GM20431 (cell line): ENCODE results near the gene UVSSA.

ENCODE experiments used
- in situ Hi-C: fragments of 300-500 bp; cut with MseI, MboI; formaldehyde crosslinking; loops from one replicate; pipeline ENCODE4 v1.15.0; 2020; ENCODE audit warnings: low sequenced_read_pairs; ENCODE audit not compliant: unreplicated experiment

UVSSA gene

DNA sequence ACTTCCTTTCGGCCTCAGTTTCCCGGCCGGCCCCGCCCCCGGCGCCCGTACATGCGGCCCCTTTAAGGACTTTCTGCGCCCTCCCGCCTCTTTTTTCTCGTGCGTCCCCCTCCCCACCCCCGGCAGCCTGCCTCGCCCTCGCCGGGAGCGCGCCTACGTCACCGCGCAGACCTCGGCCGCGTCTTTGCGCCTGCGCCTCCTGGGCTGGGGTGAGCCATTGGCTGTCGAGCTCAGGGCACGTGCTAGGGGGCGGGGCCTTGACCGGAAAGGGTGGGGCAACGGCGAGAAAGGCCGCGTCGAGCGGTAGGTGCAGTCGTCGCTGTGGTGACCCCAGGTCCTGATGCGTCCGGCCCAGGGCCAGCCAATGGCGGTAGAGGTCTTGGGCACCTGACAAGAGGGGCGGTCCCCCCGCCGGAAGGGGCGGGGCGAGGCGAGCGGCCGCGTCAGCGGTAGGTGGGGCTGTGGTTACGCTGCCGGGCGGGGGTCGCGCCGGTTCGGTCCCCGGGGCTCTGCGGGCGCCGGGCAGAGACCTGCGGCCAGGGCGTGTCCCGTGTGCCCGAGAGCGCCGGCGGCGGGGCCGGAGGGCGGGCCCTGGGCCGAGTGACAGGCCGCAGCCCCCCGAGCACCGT is at the start of gene UVSSA:
UVSSA (plus strand) TSS at position 428 of the 629 bp plus-strand sequence. CDS start 884 bp downstream, outside the sequence.
- in situ Hi-C loops, result no loop called here

GRCh38 chr4:1297456-1298325 is 49.3 kb upstream of the UVSSA start:
- in situ Hi-C loops, result no loop called here

GRCh38 chr4:1298461-1298860 is 48.5 kb upstream of the UVSSA start:
- in situ Hi-C loops, result no loop called here

GRCh38 chr4:1299301-1299860 is 47.6 kb upstream of the UVSSA start:
- in situ Hi-C loops, result no loop called here

DNA sequence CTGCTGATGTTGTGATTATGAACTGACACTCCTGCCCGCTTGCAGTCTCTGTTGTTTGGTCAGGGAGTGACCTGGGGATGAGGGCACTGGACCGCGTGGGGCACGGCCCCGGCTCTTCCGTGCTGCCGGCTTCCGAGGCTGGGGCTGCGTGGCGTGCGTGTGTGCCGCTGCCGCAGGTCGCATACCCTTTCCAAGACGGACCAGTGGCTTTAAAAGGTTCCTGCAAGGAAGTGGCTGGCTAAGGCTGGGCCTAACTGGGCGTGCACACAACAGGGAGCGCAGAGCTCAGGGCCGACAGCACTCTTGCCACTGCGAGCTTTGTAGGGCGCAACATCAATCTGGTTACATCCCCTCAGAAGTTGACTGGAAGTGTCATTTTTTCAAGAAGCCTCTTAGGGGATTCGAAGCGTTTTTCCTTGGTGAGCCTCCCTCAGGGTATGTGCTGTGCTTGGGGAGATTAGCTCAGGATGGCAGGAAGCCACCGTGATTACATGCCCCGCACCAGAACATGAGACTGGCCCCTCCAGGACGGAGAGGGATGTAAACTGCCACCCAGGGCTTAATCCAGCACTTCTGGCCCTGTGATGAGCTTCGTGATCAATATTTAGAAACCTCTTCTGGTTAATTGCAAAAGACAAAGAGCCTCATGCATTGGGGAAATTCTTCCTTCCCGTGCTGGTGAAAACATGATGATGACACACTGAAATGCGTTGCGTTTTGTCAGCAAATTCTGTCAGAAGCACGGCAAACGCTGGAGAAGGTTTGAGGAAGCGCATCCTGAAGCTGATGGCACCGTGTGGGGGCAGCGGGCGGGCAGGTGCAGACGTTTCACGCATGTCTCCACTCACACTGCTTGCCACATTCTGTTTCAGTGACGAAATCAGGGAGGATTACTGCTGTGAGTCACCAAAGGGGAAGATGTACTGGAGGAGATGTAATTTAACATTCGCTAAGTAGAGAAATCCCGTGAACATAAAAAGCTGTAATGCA is 46.2 kb upstream of the UVSSA start:
- in situ Hi-C loops, result no loop called here

DNA sequence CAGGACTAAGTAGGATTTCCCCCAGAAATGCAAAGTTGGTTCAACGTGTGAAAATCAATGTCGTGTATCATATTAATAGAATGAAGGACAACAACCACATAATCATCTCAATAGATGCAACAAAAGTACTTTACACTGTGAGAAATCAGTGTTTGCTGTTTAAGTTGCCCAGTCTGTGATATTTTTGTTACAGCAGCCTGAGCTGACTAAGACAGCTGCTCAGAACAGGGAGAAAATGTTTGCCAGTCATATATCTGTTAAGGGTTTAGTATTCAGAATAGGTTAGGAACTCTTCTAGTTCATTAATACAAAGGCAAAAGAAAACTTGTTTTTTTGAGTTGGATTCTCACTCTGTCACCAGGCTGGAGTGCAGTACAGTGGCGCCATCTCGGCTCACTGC is 44.8 kb upstream of the UVSSA start:
- in situ Hi-C loops, result no loop called here

DNA sequence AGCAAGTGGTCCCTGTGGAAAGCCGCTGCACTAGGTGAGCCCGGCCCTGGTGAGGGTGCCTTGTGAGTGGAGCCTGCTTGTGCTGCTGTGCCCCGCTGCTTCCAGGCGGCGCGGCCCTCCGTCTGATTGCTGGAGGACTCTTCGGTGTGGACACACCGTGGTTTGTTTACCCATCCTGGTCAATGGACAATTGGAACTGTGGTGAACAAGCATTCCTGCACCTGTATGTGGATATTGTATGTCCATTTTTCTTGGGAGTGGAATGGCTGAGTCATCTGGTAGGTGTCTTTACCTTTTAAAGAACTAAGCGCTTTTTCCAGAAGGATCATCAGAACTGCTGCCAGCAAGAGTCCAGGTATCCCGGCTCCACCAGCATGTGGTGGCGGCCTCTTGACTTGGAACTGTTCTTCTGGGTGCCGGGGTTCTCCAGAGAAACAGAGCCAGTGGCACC is 41.7 kb upstream of the UVSSA start:
- in situ Hi-C loops, result no loop called here

DNA sequence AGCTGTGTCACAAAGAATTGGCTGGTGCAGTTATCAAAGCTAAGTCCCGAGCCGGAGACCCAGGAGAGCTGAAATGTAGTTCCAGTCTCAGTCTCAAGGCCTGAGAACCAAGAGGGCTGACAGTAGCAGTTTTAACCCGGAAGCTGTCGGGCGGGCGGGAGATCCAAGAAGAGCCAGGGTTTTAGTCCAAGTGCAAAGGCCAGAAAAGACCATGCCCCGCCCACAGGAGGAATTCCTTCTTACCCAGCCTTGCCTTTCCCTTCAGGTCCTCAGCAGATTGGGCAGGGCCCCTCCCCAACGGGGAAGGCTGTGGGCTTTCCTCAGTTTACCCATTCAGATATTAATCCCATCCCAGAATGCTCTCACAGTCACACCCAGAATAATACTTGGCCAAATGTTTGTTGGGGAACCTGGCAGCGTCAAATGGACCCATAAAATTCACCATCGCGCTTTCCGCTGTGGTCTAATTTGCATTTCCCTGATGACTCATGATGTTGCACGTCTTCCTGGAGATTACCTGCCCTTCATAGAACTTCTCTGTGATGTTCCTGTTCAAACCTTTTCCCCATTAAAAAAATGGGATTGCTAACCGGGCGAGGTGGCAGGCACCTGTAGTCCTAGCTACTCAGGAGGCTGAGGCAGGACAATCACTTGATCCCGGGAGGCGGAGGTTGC is 41.1 kb upstream of the UVSSA start:
- in situ Hi-C loops, result no loop called here

GRCh38 chr4:1307951-1308735 is 38.9 kb upstream of the UVSSA start:
- in situ Hi-C loops, result no loop called here

- in situ Hi-C loops, result no loop called here
Measured at GRCh38 chr4:1309261-1310010, 37.6 kb upstream of the UVSSA start.

DNA sequence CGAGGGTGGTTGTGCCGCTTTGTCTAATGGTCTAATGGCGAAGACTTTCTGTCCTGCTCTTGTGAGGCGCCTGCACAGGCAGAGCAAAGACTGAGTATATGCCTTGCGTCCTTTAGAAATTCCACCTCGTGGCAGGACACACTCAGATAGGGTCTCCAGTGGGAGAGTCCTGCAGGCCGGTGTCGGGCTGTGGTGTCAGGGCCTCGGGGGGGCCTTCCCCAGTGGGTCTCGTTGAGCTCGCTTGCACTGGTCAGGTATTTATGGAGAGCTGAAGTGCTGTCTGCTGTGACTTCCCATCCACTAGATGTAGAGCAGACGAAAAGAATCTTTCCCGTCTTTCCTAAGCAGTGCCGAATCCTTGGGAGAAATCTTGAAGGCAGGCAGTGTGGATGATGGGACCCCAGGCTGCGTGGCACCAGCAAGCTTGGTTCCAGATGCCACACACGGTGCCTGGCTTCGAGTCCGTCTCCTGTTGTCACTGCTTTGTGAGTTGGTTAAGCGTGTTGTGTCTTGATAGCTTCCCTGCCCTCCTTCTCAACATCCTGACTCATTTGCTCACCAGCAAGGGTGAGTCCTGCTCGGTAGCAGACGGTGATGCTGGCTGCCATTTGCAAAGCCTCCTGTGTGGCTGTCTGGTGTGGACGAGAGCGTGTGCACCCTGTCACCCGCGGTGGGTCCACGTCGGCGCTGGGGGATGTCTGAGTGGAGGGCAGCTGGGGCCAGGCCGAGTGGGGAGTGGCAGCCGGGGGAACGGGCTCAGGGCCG is 36.8 kb upstream of the UVSSA start:
- in situ Hi-C loops, result no loop called here

DNA sequence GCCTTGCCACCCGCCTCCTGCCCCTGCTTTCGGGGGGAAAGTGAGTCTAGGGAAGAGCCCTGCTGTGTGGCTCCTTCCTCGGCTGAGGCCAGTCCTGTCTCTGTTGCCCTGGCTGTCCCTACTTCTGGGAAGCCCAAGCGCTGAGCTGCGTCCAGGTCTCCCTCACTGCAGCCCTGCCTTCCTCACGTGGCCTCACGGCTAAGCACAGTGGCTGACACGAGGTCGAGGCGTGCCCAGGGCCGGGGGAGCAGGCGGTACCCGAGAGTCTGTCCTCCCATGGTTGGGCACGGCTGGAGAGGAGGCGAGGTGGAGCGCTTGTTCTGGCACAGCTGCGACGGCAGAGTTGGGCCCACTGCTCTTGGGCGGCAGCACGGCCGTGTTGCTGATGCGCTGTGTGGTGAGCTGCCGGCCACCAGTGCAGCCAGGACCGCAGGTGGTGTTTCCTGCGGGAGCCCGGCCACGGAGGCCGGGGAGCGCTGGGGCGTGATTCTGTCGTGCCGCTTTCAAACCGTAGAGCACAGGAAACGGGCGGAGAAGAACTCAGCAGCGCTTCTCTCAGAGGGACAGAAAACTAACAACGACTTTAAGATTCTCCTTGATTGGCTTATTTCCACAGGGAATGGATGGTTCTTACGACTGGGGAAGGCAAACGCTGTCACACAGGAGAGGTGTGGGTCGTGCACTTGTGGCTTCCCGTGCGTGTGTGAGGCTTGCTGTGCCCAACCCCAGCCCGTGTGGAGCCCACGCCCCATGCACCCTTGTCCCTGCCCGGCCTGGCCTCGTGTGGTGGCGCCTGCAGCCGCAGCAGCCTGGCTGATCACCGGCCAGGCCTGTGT is 36.0 kb upstream of the UVSSA start:
- in situ Hi-C loops, result no loop called here

- in situ Hi-C loops, result no loop called here
Measured at GRCh38 chr4:1312821-1313640, 34.0 kb upstream of the UVSSA start.

DNA sequence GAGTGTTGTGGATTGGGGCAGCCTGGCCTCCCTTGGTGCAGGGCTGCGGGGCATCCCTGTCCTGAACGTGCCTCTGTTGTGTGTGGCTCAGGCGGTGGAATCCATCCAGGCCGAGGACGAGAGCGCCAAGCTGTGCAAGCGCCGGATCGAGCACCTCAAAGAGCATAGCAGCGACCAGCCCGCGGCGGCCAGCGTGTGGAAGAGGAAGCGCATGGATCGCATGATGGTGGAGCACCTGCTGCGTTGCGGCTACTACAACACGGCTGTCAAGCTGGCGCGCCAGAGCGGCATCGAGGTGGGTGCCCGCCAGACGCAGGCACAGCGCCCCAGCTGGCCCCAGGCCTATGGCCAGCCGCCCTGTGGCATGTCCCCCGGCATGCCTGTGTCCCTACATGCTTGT is 31.7 kb upstream of the UVSSA start:
- in situ Hi-C loops, result no loop called here

GRCh38 chr4:1315836-1316536 is 31.0 kb upstream of the UVSSA start:
- in situ Hi-C loops, result no loop called here
